ENCODE results near the gene RAP2C.
"Not testable (repeated sequence)": the region's sequence is repeated elsewhere in the genome, so short reads cannot be mapped to it uniquely, and the experiment has no call there.

RAP2C gene

GRCh38 chrX:132199941-132200340 is 19.3 kb downstream of the RAP2C start:
- DNase-seq (ENCODE audit: low read depth in 2 of 2), result no peak

GRCh38 chrX:132193872-132194574 is 25.2 kb downstream of the RAP2C start:
- DNase-seq (ENCODE audit: low read depth in 2 of 2), result no peak

GRCh38 chrX:132191938-132192337 is 27.3 kb downstream of the RAP2C start:
- DNase-seq (ENCODE audit: low read depth in 2 of 2), result no peak

GRCh38 chrX:132188175-132188574 is 31.1 kb downstream of the RAP2C start:
- no peak for DNase-seq (ENCODE audit: low read depth in 2 of 2)

- no peak for DNase-seq (ENCODE audit: low read depth in 2 of 2)
Observed at GRCh38 chrX:132187451-132187850, 31.8 kb downstream of the RAP2C start.

GRCh38 chrX:132184871-132185270 is 34.4 kb downstream of the RAP2C start:
- DNase-seq (ENCODE audit: low read depth in 2 of 2), result no peak

- no peak for DNase-seq (ENCODE audit: low read depth in 2 of 2)
Observed at GRCh38 chrX:132181364-132181763, 37.9 kb downstream of the RAP2C start.

GRCh38 chrX:132180929-132181328 is 38.3 kb downstream of the RAP2C start:
- no peak for DNase-seq (ENCODE audit: low read depth in 2 of 2)

- DNase-seq (ENCODE audit: low read depth in 2 of 2), result no peak
Observed at GRCh38 chrX:132173647-132174046, 45.6 kb downstream of the RAP2C start.

- no peak for DNase-seq (ENCODE audit: low read depth in 2 of 2)
Observed at GRCh38 chrX:132171881-132172280, 47.4 kb downstream of the RAP2C start.

- no peak for DNase-seq (ENCODE audit: low read depth in 2 of 2)
Observed at GRCh38 chrX:132171478-132171877, 47.8 kb downstream of the RAP2C start.

- DNase-seq (ENCODE audit: low read depth in 2 of 2), result no peak
Observed at GRCh38 chrX:132169554-132169953, 49.7 kb downstream of the RAP2C start.

GRCh38 chrX:132165651-132166050 is 53.6 kb downstream of the RAP2C start:
- DNase-seq (ENCODE audit: low read depth in 2 of 2), result no peak

- DNase-seq (ENCODE audit: low read depth in 2 of 2), result no peak
Observed at GRCh38 chrX:132165005-132165404, 54.2 kb downstream of the RAP2C start.

GRCh38 chrX:132163094-132163493 is 56.2 kb downstream of the RAP2C start:
- DNase-seq (ENCODE audit: low read depth in 2 of 2), result not testable (repeated sequence)

GRCh38 chrX:132153166-132153565 is 66.1 kb downstream of the RAP2C start:
- DNase-seq (ENCODE audit: low read depth in 2 of 2), result no peak

All from stimulated activated CD8-positive, alpha-beta memory T cell treated with anti-CD3 and anti-CD28 coated beads, Interleukin-2, amount 100 ng/mL, for 1 hour (primary cell).